SKM-1 treated with dmso at 0.1 percent for 144 hours (cell line): ENCODE data around the gene PPP2R2C.
A peak's percentile ranks its signal among the peaks of the same experiment; 100 is the strongest.

Source experiments
- DNase-seq: peaks from one replicate; lab custom pipeline; 2025; ENCODE audit not compliant: unreplicated experiment; lab: John Stamatoyannopoulos, UW

The PPP2R2C gene

DNA sequence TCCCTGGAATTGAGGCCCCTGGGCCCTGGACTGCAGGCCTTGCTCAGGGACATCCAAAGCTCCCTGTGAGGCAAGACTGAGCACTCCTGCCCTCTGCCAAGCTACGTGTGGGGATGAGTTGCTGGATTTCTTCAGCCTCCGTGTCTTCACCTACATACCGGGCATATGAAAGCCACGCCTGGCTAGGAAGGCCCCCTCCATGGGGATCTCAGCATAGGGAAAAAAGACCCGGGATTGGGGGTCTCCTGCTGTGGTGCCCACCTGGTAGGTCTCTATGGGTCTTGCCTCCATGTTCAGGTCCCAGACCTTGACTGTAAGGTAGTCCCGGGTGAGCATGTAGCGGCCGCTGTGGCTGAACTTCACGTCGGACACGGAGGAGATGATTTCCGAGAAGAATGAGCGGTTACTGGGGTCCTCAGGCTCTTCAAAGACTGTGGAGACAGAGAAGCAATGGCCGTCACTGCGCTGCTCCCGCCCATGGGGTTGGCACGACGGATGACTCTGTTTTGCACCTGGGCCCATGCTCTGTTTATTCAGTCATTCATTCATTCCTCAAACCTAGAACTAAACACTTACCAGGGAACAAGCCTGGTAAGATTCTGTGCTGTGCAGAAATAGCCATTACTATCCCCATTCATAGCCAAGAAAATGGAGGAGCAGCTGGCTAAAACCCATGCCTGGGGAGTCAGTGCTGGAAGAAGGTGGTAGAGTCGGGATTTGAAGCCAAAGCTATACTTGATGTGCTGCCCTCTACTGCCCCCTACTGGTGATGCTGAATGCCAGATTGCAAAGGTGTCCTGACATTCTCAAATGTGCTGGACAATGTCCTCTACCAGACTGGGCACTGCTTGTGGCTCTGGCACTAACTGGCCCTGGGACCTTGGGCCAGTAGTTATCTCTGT lies 138.9 kb downstream of the PPP2R2C start:
- DNase-seq: peak; percentile 7

DNA sequence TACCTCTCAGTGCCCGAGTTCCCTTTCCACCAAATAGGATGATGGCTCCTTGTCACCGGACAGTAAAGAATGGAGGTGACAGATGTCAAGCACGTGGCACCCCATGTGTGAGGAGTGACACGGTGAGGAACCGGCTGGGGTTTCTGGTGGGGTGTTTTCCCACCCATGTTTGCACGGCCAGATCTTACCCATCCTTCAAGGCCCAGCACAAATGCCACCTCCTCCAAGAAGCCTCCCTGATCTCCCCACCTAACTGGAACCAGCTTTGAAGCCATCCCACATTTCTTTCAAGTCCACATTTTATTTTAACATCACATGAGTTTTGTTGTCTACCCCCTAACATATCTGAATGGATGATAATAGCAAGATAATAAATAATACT lies 139.8 kb downstream of the PPP2R2C start:
- no peak for DNase-seq

DNA sequence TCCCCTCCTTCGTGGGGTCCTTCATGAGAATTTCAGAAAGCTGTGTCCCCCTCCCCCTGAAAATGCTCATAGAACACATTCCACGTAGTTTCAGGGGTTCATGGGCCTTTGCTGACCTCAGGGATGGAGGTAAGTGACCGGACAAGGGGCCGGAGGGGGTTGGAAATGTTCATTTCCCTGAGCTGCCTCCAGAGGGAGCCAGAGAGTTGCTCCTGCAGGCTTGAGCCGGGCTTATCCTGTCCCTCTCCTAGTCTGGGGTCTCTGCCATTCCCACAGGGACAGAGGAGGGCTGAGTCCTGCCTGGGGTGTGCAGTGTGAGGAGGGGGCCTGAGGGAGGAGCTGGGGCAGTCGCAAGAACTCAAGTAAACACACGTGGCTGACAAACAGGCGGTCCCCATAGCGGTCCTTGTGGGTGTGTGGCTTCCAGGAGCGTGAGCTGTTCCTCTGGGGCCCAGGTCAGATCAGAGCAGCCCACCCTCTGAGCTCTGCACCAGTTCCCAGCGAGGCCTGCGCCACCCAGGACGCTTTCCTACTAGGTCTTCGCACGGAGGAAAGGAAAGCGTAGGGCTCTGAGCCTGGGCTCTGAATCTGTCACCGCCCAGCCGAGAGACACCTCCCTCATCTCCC lies 140.3 kb downstream of the PPP2R2C start:
- no peak for DNase-seq

DNA sequence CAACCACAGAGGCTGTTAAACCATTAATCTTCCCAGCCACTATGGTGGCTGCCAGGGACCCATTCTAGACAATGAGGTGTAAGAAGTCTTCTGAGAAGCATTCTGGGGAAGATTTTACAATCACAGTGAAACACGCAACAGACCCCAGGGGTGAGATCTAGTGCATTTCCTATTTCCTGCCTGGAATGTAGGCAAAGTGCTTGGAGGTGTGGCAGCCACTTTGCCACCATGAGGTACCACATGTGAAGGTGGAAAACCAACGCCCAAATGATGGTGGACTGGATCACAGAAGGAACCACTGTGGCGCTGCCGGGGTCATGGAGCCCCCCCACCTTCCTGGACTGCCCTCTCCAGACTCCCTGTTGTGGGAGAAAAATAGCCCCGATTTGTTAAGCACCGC lies 140.9 kb downstream of the PPP2R2C start:
- no peak for DNase-seq

DNA sequence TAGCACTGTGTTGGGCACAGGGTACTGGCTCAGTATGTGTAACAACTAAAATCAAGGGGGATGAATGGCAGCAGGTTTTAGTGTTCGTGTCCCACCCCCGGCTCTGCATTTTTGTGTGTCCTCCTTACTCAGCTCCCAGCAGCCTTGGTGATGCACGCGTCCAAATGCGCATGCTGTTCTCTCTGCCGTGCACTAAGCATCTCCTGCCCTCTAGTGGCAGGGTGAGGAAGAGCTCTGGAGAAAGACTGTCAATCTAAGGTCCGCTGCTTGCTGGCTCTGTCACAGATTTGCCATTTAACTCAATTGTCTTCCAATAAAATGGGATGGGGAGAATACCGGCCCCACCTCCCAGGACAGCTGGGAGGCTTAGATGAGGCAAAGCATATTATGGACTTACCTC lies 141.4 kb downstream of the PPP2R2C start:
- DNase-seq: peak; percentile 34

DNA sequence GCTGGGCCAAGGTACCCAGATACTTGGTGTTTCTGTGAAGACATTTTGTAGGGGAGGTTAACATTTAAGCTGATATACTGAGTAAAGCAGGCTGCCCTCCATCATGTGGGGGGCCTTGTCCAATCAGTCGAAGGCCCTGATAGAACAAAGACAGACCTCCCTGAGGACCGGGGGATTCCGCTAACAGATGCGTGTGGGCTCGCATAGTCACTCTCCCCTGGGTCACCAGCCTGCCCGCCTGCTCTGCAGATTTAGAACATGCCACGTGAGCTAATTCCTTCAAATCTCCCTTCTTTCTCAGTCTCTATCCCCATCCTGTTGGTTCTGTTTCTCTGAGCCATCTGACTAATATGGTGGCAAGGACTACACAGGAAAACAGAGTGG lies 142.0 kb downstream of the PPP2R2C start:
- DNase-seq: no peak

DNA sequence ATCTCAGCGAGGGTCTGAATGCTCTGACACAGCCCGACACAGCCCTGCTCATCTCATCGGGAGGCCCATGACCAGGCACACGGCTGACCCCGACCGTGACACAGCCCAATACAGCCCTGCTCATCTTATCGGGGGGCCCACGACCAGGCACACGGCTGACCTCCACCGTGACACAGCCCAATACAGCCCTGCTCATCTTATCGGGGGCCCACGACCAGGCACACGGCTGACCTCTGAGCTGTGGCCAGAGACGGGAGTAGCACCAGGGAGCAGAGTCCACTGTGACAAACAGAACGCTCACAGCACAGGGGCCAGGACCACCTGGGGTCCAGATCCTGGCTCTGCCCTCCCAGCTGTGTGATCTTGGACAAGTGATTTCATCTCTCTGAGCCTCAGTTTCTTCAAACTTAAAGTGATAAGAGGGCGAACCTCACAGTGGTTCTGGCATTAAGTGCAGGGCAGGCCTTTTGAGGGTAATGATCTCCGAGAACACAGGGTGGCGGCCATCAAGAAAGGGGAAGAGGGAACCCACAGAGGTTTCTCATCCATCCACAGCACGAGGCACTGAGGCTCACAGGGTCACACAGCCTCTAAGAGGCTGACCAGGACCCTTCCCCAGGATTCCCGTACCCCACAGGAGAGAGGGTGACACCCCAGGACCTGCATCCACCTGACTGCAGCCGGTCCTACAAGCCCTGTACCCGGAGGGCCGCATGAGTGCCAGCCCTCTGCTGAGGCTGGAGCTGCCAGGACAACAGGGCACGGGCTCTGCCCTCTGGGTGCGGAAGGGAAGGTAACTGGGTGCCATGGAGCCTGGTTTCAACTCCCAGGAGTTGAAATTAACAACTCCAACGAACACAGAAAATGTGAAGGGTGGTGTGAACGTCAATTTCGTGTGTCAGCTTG lies 142.7 kb downstream of the PPP2R2C start:
- DNase-seq: no peak

DNA sequence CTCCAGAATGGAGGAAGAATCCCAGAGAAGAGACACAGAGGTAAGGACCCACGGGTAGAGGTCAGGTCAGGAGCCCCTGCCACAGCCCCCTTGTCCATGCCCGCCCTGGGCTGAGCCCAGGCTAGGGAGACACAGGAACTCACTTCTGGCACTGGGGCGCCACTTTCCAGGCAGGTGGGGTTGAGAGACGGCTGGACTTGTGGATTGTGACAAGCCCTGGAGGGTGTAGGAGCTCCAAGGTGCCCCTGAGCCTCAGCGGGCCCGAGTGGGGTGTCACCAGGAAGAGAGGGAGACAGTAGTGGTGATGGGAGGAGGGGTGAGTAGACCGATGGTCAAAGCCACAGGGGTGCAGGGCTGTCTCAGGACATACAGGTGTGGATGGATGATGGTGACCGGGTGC lies 143.9 kb downstream of the PPP2R2C start:
- DNase-seq: no peak

DNA sequence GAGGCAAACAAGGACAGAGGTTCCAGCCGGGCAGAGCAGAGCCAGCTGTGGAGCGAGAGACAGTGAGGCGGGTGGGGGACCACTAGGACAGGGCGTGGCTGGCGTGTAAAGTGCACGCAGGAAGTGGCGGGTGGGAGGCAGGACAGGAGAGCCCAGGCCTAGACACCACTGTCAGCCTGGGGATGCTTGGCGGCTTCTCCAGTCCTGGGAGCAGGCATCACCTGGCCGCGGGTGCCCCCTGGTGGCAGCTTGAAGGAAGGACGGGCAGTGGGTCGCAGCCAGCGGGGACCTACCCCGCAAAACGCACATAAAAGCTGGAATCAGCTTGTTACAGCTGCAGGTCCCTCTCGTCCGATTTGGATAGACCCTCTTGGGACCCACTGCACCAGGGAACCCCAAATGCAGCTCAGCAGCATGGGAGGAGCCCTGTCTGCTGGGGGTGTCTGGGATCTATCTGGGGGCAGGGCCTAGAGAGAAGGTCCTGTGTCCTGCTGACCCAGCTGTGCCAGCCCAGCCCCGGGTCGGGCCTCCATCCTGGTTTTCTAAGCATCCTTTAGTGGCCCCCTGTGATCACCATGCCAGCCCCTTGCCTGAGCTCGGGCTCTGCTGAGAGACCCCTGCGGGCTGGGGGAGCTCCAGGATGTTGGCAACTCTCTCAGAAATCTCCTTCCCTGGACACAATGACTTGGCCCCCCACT lies 145.0 kb downstream of the PPP2R2C start:
- peak; percentile 65 for DNase-seq

DNA sequence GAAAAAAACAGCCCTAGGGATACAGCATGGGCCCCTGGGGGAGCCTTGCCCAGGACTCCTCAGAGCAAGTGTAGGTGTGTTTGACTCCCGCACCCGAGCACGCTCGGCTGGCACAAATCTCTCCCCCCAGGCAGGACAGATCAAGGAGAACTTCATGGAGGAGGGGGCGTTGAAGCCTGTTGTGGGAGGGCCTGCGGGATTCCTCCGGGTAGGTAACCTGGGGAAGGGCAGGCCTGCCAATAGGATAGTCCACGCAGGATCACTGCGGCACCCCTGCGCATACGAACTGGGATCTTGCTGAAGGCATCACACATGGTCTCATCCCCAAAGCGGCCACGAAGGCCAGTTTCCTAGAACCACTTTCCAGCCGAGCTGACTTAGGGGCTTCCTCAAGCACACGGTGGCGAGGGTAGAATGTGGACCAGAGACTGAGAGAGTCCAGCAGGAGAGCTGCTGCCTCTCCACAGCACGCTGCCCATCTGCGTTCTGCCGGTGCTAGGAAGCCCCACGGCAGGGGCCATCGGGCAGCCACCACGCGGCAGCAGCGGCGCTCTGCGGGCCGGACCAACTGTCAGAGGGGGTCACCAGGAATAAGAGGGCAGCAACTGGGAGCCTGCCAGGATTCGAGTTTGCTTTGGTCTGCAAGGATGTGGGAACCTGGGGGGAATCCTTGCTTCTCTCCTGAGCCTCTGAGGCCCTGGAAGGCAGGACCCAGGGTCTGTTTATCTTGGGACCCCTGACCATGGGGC lies 145.9 kb downstream of the PPP2R2C start:
- no peak for DNase-seq

DNA sequence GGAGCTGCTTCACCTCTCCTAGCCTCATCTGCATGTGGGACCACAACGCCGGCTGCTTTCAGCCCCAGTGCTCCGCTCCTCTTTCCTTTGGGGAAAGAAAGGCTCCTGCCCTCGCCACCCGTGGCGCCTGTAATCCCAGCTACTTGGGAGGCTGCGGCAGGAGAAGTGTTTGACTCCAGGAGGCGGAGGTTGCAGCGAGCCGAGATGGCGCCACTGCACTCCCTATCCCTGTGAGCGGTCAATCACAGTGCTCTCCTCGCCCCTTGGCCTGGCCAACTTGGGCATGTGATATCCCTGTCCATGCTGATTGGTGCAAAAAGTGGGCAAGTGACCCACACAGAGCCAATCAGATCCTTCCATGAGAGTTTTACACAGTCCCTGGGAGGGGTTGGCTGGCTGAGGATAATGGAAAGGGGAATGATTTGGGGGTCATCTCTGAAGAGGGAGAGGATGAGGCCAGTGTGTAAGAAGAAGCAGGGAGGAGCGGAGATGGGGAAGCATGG lies 146.6 kb downstream of the PPP2R2C start:
- DNase-seq: no peak

DNA sequence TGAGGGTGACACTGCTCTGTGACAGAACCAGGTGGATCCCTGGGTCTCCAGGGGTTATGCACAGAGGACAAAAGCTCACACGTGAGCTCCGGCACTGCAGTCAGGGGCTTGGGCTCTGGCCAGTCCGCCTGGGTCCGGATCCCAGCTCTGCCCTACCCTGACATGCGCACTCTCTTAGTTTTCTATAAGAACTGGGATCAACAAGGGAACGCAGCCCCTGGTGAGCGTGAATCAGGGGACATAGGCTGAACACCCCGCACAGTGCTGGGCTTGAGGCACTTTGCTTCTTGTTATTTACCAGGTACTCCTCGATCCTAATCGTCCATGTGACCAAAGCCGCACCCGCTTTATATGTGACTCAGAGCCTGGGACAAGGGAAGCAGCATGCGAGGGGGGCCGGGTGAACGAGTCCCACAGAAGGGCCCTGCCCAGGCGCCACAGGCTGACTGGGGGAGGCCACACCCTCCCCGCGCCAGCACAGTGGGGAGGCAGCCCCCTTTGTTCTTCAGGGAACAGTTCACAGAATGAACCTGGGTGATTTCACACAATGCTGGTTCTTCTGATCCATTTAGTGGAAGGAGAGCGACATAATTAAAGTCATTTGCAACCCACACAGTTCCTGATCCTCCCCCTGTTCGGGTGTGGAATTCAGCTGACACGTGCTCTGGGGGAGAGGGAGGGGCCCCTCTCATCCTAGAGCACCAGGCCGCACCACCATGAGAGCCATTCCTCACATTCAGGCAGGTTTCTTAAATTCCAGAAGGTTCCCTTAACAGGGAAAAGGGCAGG lies 147.2 kb downstream of the PPP2R2C start:
- DNase-seq: no peak

DNA sequence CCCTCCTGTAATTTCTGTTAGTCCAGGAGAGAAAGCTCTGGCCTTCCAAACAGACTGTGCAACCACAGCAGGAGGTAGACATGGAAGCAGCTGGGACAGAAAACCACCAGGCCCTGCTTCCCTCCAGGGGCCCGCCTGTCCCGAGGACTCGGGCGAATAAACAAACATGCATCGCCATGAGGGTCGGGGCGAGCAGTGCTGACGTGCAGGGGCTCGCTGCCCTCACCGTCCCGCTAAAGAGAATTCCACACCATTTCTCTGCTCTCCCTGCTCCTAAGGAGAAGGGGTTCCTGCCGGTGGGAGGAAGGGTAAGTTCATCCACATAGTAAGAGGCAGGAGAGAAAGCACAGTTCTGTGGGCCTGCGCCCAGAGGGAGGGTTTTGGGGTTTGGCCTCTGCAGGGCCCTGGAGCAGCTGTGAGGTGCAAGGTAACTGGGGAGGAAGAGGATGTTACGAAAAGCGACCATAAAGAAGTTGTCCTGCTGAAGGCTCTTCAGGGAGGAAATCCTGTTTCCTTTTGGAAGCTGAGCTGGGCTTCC lies 147.9 kb downstream of the PPP2R2C start:
- DNase-seq: no peak

DNA sequence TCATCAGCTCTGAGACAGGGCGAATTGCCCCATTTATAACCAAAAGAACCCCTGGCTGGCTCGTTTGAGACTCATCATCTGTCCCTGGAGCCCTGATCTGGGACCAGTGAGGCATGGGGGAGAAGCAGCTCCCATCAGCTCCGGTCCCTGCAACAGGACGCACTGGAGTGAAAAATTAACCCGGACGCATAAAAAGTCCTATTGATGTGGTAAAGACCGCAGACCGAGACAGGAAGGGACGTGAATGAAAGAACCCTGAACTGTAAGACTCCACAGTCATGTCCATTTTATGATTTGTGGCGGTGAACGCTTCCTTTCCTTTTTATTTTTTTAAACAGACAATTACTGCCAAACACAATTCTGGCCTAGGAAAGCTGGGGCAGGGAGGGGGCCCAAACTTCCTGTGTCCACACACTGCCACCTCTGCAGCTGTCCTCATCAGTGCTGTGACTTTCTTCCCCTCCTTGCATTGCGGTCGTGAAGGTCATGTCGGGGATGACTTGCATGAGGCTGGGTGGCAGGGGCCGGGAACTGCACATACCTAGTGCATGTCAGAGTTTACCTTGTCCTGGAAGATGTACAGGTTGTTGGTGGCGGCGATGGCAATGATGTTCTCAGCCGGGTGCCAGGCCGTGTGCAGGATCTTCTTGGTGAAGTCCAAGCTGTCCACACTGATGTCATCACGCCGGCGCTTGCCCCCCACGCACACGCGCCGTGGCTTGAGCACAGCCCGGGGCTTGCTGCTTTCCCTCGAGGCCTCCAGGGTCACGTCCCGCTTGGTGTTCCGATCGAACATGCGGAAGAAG lies 149.4 kb downstream of the PPP2R2C start:
- DNase-seq: no peak

DNA sequence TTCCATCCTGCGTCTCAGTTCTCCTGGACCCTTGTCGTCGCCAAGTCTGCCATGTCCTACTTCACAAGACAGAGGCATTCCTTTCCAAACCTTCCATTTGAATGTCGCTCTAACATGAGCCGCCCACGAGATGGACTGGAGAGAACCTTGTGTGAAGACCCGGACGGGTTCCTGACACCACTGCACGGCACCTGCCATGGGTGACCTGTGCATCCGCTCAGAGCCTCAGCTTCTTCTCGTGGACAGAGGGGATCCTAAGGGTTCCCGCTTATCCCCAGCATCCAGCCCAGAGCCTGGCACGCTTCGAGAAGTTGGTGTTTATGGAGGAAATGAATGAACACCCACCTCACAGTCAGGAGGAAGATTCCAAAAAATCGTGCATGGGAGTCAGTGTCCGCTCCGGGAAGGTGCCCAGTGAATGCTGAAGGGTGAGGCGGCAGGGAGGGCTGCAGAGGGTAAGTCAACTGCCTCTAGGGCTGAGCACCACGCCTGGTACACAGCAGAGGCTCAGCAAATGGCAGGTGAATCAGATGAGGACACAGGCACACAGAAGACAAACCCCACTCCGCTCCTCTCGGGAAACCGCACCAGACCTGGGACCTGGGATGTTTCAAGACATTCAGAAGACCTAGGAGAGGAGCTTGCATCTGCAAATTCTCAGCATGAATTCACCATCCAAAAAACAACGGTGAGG lies 150.2 kb downstream of the PPP2R2C start:
- DNase-seq: no peak

DNA sequence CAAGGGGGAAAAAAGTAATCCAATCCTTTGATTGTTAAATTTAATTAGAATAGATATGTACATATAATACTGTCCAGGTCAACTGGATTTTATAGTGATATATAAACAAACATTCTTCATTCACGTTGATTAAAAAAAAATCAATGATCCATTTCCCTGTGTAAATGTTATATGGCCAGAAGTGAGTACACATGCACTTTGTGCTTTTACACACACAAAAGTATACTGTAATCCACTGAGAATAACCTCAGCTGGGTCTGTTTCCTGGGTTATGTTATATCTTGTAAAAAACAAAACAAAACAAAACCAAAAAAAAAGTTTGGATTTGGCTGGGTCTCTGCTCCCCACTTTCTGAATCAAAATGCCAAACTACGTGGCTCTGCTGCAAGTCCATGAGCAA lies 151.1 kb downstream of the PPP2R2C start:
- DNase-seq: no peak

DNA sequence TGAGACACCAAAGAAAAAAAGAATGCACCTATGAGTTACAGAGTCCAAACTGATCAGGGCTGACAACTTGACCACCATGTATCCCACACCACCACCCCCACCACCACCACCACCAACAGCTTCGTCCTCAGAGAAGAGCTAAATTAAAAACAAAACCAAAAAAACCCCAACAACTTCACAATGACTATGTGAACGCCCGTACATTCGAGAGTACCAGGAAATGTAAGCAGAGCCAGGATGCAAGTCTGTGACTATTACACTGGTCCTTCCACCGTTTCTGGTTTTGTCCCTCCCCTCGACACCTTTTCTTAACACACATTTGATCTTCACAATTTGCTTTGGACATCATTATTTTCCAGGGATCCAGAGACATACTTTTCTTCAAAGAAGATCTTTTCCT lies 151.8 kb downstream of the PPP2R2C start:
- DNase-seq: no peak
